Common myeloid progenitor, CD34-positive (primary cell): ENCODE results near the gene DBN1.
A peak's percentile ranks its signal among the peaks of the same experiment; 100 is the strongest.

ENCODE experiments used
- CTCF ChIA-PET: fragments of 350-600 bp; sonication (Branson Sonifier 250); formaldehyde crosslinking; loops from one replicate; lab custom pipeline; 2021; ENCODE audit warnings: antibody characterized with exemption; lab: Charles Lee
- POLR2A ChIA-PET: fragments of 350-600 bp; sonication (Branson Sonifier 250); formaldehyde crosslinking; loops from one replicate; lab custom pipeline; 2021; ENCODE audit warnings: antibody characterized with exemption; lab: Charles Lee
- DNase-seq, 3 donors: peaks; one replicate each; pipeline versions ENCODE4 v3.0.0 to v3.0.0-alpha.2; 2013
- H3K27ac ChIP-seq, 2 experiments: 1 replicate in 1 of 2; 2 replicates in 1 of 2; pipeline ENCODE4 v1.7.0; 2013; ENCODE audit warnings: inconsistent platforms in 2 of 2, low read length in 2 of 2, mild to moderate bottlenecking in 2 of 2, low read depth in 1 of 2, moderate library complexity in 1 of 2; ENCODE audit not compliant: severe bottlenecking in 2 of 2, insufficient read depth in 1 of 2, poor library complexity in 1 of 2
- H3K27me3 ChIP-seq, 5 experiments: replicated peaks in 2 of 5; 1 replicate in 3 of 5; 2 replicates in 2 of 5; pipeline versions ENCODE4 v1.6.1 to v1.7.0; 2013; ENCODE audit warnings: low read length in 4 of 5, mild to moderate bottlenecking in 2 of 5, moderate library complexity in 2 of 5, inconsistent platforms in 1 of 5; ENCODE audit not compliant: insufficient read depth in 5 of 5, control insufficient read depth in 4 of 5
- H3K36me3 ChIP-seq, 4 experiments: 1 replicate in 2 of 4; 2 replicates in 2 of 4; pipeline versions ENCODE4 v1.6.1 to v1.7.0; 2013; ENCODE audit warnings: low read length in 3 of 4, control low read depth in 1 of 4, mild to moderate bottlenecking in 1 of 4; ENCODE audit not compliant: control insufficient read depth in 4 of 4, insufficient read depth in 4 of 4
- H3K4me1 ChIP-seq, 4 experiments: 1 replicate in 3 of 4; 2 replicates in 1 of 4; pipeline versions ENCODE4 v1.6.1 to v1.7.1; 2013; ENCODE audit warnings: low read length in 3 of 4, mild to moderate bottlenecking in 3 of 4, control low read depth in 1 of 4, inconsistent platforms in 1 of 4, moderate library complexity in 1 of 4; ENCODE audit not compliant: control insufficient read depth in 4 of 4, insufficient read depth in 4 of 4; ENCODE audit errors: control extremely low read depth in 1 of 4
- H3K4me3 ChIP-seq, 7 experiments: 1 replicate in 4 of 7; 2 replicates in 3 of 7; pipeline versions ENCODE4 v1.5.1 to v1.7.0; 2013; ENCODE audit warnings: mild to moderate bottlenecking in 7 of 7, low read length in 6 of 7, moderate library complexity in 6 of 7, inconsistent platforms in 2 of 7, low read depth in 2 of 7, control low read depth in 1 of 7; ENCODE audit not compliant: insufficient read depth in 4 of 7, control insufficient read depth in 1 of 7; ENCODE audit errors: extremely low read depth in 1 of 7
- H3K9me3 ChIP-seq, 5 experiments: 1 replicate in 4 of 5; 2 replicates in 1 of 5; pipeline versions ENCODE4 v1.6.1 to v1.7.1; 2013; ENCODE audit warnings: low read length in 4 of 5, mild to moderate bottlenecking in 2 of 5, inconsistent platforms in 1 of 5, low read depth in 1 of 5, moderate library complexity in 1 of 5; ENCODE audit not compliant: control insufficient read depth in 4 of 5, insufficient read depth in 2 of 5; ENCODE audit errors: control extremely low read depth in 1 of 5
- WGBS: methylation state at CpG from one replicate; pipeline ENCODE4 v1.1.5; 2013; ENCODE audit not compliant: insufficient coverage; 5-methylcytosine and 5-hydroxymethylcytosine counted together

The DBN1 gene

DNA sequence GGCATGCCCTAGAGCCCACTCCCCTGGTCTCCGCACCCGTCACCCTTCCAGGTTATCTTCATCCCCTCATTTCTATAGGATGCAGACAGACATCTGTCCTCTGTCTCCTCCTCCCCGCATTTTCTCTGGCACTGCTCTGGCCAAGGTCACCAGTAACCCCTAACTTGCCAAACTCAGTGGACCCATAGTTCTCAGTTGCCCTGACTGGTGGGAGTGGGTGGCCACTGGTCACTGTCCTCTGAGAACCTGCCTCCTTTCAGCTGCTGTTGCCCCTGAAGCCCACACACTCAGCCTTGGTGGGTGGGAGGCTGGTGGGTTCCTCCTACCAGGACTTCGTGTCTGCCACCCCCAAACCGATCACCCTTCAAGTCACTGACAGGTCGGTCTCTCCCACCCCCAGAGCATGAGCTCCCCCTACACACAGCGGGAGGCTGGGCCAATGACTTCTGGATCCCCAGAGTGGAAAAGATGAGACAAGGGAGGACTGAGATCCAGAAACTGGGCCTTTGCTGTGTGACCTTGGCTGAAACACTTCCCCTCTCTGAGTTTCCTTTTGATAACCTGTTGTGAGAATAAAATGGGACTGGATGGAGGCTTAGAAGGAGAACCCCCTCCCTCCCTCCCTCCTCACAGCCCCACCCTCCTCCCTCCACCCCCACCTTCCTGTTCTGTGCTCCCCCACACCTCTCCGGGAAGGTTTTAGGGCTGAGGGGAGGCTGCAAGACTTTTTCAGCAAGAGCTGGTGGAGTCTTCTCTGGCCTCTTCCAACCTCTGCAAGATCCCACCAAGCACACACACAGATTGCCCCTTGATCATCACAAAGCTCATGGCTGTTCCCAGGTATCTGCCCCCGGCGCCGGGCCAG lies 2.4 kb upstream of the DBN1 start:
- H3K4me1 ChIP-seq: peaks cover 0 to 60% (median 54%) of the 10 kb centered on the region in 4 experiments
- no peak overlapping the region for H3K4me3 ChIP-seq
- H3K9me3 ChIP-seq: no peaks in the 10 kb centered on the region
- ChIA-PET POLR2A (interaction anchor here (0.9 kb wide), 1 partner anchor 22 kb away, joined by 3 read pairs; the partner anchor contains the start of gene PDLIM7), CTCF (interaction anchor here (1.1 to 7.0 kb wide), 7 partner anchors 10 to 25 kb away, joined by 3 to 62 read pairs (median 21); no protein-coding TSS in a partner anchor)
- H3K27ac ChIP-seq: no peak overlapping the region
- no peak for DNase-seq
- no peaks in the 10 kb centered on the region for H3K36me3 ChIP-seq
- H3K27me3 ChIP-seq: no peaks in the 10 kb centered on the region
- WGBS: 70% methylated on average over 2 of the region's 11 CpGs

DNA sequence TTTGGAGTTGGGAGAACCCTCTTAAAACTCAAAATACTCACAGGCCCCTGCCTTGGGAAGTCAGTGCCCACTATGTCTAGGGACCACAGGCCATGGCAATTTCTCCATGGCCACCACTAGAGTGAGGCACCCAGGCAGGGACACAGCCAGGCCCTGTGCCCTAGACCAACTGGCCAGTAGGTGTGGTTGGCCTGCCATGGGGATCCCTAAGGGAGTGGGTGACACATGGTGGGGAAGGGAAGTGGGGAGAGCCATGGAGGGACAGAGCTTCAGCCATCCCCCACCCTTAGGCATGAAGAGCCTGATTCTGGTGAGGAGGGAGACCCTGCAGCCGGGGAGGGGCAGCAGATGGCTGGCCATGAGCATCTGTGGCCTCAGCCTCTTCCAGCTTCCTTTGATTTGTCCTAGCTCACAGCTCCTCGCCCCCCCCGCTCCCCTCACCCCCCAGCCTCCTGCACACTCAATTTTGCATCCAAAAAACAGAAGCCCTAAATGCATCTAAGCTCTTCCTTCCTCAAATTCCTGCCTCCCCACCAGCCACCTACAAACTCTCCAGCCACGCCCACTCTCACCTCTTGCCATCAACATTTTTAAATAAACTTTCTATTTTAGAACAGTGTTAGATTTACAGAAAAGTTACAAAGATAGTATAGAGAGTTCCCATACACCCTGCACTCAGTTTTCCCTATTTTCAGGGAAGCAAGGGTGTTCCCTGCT lies 1.6 kb upstream of the DBN1 start:
- ChIA-PET CTCF (interaction anchor here (0.7 to 7.0 kb wide), 5 partner anchors 11 to 26 kb away, joined by 3 to 62 read pairs (median 40); no protein-coding TSS in a partner anchor), POLR2A (no interaction called here)
- 26% methylated on average over 3 of the region's 4 CpGs for WGBS
- no peak overlapping the region for H3K4me3 ChIP-seq
- peak in 2 of 3 donors; percentile 47 to 54 for DNase-seq
- no peak overlapping the region for H3K27ac ChIP-seq
- H3K27me3 ChIP-seq: no peaks in the 10 kb centered on the region
- H3K4me1 ChIP-seq: peaks cover 0 to 57% (median 52%) of the 10 kb centered on the region in 4 experiments
- H3K9me3 ChIP-seq: no peaks in the 10 kb centered on the region
- no peaks in the 10 kb centered on the region for H3K36me3 ChIP-seq

DNA sequence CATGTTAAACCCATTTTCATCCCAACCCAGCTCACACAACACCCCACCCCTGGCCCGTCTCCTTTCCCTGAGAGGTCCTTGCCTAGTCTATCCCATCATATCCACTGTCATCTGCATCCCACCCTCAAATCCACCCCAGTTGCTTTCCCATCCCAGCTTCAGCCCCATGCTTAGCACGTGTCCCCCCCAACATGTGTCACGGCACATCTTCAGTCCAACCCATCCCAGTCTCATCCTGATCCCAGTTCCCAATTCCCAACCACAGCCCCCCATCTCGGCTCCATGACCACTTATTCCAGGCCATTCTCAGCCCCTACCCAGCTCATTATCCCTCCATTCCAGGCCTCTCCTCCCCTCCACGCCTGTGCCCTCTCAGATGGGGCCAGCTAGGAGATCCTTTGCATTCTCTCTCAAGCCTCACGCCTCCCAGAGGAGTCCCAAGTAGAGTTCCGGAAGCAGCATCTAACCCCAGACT lies 605 bp upstream of the DBN1 start:
- Histone ChIP-seq H3K4me1 (peaks cover 0 to 48% (median 42%) of the 10 kb centered on the region in 4 experiments), H3K4me3 (peak overlapping the region in 1 of 7 experiments; percentile 76), H3K27me3 (no peaks in the 10 kb centered on the region), H3K36me3 (no peaks in the 10 kb centered on the region), H3K9me3 (no peaks in the 10 kb centered on the region), H3K27ac (no peak overlapping the region)
- ChIA-PET POLR2A (no interaction called here), CTCF (no interaction called here)
- 90% methylated on average over 6 of the region's 7 CpGs for WGBS
- no peak for DNase-seq

DNA sequence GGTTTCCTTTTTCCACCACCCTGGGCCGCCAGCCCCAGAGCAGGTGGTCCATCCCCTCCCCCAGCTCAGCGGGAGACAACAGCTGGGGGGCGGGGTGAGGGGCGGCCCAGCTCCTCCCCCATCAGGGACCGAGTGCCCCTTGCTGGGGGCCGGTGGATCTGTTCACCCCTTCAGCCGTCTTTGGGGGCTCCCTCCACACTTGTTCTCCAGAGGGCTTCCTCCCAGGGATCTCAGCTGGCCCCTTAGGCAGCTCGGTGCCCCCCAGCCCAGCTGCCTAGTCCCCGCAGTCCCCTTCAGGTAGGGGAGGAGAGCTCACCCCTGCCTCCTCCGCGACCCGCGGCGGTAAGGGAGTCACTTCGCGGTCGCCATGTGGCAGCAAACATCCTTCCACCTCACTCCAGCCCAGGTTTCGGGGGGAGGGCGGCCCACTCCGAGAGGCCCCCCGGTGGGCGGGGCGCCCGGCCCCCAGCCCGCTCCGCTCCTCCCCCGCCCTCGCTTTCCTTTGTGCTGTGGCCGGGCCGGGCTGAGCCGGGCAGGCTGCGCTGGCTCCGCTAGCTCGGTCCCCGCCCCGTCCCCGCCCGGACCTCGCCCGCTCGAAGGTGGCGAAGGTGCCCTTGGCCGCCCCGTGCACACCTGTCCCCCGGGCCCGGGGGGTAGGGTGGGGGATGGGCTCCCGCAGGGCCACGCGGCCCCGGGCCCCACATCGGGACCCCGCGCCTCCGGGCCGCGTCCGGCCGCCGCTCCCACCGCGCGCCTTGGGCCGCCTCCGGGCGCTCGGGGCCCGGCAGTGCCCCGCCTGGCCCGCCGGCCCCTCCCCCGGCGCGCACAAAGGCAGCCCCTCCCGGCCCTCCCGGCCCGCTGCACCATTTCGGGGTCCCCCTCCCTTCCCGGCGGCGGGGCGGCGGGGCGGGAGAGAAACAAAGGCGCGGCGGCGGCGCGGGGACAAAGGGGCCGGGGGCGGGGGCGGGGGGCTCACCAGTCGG lies 683 bp downstream of the DBN1 start:
- Histone ChIP-seq H3K9me3 (no peaks in the 10 kb centered on the region), H3K36me3 (peaks cover 0 to 6% (median 2%) of the 10 kb centered on the region in 4 experiments), H3K27me3 (no peaks in the 10 kb centered on the region), H3K4me1 (peaks cover 0 to 36% (median 32%) of the 10 kb centered on the region in 4 experiments), H3K4me3 (peak overlapping the region in 6 of 7 experiments; percentile 36 to 76 (median 60)), H3K27ac (peak overlapping the region in 1 of 2 experiments; percentile 5)
- peak; percentile 59 to 88 (median 85) for DNase-seq
- POLR2A ChIA-PET: interaction anchor here (1.4 kb wide), 1 partner anchor 17 kb away, joined by 4 read pairs; no protein-coding TSS in a partner anchor
- WGBS: 3% methylated on average over 34 of the region's 93 CpGs
- CTCF ChIA-PET: interaction anchor here (0.7 to 1.9 kb wide), 9 partner anchors 9 to 164 kb away, joined by 3 to 12 read pairs (median 5); no protein-coding TSS in a partner anchor

DNA sequence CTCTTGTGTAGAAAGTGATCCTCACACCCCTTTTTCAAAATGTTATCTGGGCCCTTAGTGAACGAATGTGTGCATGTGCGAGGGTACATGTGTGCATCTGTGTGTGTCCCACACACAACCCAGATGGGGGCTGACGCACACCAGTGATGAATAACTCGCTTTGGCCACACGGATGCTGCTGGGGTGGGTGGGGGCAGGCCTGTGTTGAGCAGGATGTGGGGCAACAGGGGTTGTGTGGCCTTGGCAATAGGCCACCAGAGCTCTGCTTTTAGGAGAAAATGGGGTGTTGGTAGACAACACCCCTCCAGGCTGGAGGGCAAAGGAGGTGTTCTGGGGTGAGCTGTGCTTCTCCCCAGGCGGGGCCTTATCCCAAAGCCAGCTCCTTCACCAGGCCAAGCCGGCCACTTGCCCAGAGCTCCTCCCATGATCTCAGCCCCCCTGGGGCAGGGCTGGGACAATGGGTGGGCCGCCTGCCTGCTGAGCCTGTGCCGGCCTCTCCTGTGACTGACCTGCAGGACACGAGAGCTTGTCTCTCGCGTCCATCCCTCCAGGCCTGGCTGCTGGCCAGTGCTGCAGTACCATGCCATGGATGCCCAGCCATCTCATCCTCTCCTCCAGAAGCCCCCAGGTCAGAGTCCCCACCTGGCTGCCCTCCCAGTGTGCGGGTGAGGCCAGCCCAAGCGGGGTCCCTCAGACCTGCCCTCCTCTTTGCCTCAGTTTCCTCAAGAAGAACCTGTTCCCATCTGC lies 1.7 kb downstream of the DBN1 start:
- no peak for DNase-seq
- WGBS: 86% methylated on average over 11 of the region's 14 CpGs
- peaks cover 0 to 34% (median 29%) of the 10 kb centered on the region in 4 experiments for H3K4me1 ChIP-seq
- ChIA-PET CTCF (interaction anchor here (0.7 to 1.9 kb wide), 10 partner anchors 8 to 163 kb away, joined by 3 to 12 read pairs (median 7); no protein-coding TSS in a partner anchor), POLR2A (interaction anchor here (1.4 kb wide), 1 partner anchor 17 kb away, joined by 4 read pairs; no protein-coding TSS in a partner anchor)
- H3K36me3 ChIP-seq: peaks cover 0 to 16% (median 8%) of the 10 kb centered on the region in 4 experiments
- H3K27me3 ChIP-seq: no peaks in the 10 kb centered on the region
- no peaks in the 10 kb centered on the region for H3K9me3 ChIP-seq
- peak overlapping the region in 4 of 7 experiments; percentile 4 to 76 (median 57) for H3K4me3 ChIP-seq
- H3K27ac ChIP-seq: no peak overlapping the region
